ENCODE data around the gene FOXF2.
"Not testable (repeated sequence)": the region's sequence is repeated elsewhere in the genome, so short reads cannot be mapped to it uniquely, and the experiment has no call there.

Gene FOXF2

GRCh38 chr6:1389369-1390132 lies at the start of gene FOXF2:
TSS of gene FOXF2 (plus strand) at chr6:1389576. CDS start at chr6:1389948, 372 bp downstream.
- DNase-seq (ENCODE audit: low read depth), result no peak

- DNase-seq (ENCODE audit: low read depth), result no peak
These were observed 43.3 kb upstream of the FOXF2 start for GRCh38 chr6:1346101-1346500.

GRCh38 chr6:1346558-1347091 lies 42.8 kb upstream of the FOXF2 start:
- no peak for DNase-seq (ENCODE audit: low read depth)

- DNase-seq (ENCODE audit: low read depth), result no peak
These were observed 42.2 kb upstream of the FOXF2 start for GRCh38 chr6:1347161-1347560.

GRCh38 chr6:1348675-1349074 lies 40.7 kb upstream of the FOXF2 start:
- no peak for DNase-seq (ENCODE audit: low read depth)

- no peak for DNase-seq (ENCODE audit: low read depth)
These were observed 39.7 kb upstream of the FOXF2 start for GRCh38 chr6:1349655-1350054.

- DNase-seq (ENCODE audit: low read depth), result no peak
These were observed 37.9 kb upstream of the FOXF2 start for GRCh38 chr6:1351381-1352008.

GRCh38 chr6:1355068-1355467 lies 34.3 kb upstream of the FOXF2 start:
- DNase-seq (ENCODE audit: low read depth), result not testable (repeated sequence)

- not testable (repeated sequence) for DNase-seq (ENCODE audit: low read depth)
These were observed 27.7 kb upstream of the FOXF2 start for GRCh38 chr6:1361717-1362116.

GRCh38 chr6:1362643-1363042 lies 26.7 kb upstream of the FOXF2 start:
- DNase-seq (ENCODE audit: low read depth), result no peak

- no peak for DNase-seq (ENCODE audit: low read depth)
These were observed 26.1 kb upstream of the FOXF2 start for GRCh38 chr6:1363298-1363697.

GRCh38 chr6:1363729-1364572 lies 25.4 kb upstream of the FOXF2 start:
- no peak for DNase-seq (ENCODE audit: low read depth)

GRCh38 chr6:1364791-1365190 lies 24.6 kb upstream of the FOXF2 start:
- no peak for DNase-seq (ENCODE audit: low read depth)

- no peak for DNase-seq (ENCODE audit: low read depth)
These were observed 23.7 kb upstream of the FOXF2 start for GRCh38 chr6:1365686-1366085.

- no peak for DNase-seq (ENCODE audit: low read depth)
These were observed 21.6 kb upstream of the FOXF2 start for GRCh38 chr6:1367771-1368170.

GRCh38 chr6:1368940-1369339 lies 20.4 kb upstream of the FOXF2 start:
- DNase-seq (ENCODE audit: low read depth), result no peak

- DNase-seq (ENCODE audit: low read depth), result not testable (repeated sequence)
These were observed 19.7 kb upstream of the FOXF2 start for GRCh38 chr6:1369695-1370094.

- no peak for DNase-seq (ENCODE audit: low read depth)
These were observed 17.4 kb upstream of the FOXF2 start for GRCh38 chr6:1371933-1372332.

- no peak for DNase-seq (ENCODE audit: low read depth)
These were observed 16.7 kb upstream of the FOXF2 start for GRCh38 chr6:1372690-1373089.

GRCh38 chr6:1376653-1377052 lies 12.7 kb upstream of the FOXF2 start:
- DNase-seq (ENCODE audit: low read depth), result no peak

- no peak for DNase-seq (ENCODE audit: low read depth)
These were observed 11.8 kb upstream of the FOXF2 start for GRCh38 chr6:1377526-1377925.
